GM19025 (cell line): ENCODE data around the gene WNT11.
A peak's percentile ranks its signal among the peaks of the same experiment; 100 is the strongest.

Experiments
- ATAC-seq: cut with Tn5 transposase; IDR thresholded peaks from one replicate; pipeline ENCODE4 v1.9.1; 2021; ENCODE audit warnings: mild to moderate bottlenecking, low read depth, moderate library complexity; ENCODE audit not compliant: unreplicated experiment

WNT11 gene

DNA sequence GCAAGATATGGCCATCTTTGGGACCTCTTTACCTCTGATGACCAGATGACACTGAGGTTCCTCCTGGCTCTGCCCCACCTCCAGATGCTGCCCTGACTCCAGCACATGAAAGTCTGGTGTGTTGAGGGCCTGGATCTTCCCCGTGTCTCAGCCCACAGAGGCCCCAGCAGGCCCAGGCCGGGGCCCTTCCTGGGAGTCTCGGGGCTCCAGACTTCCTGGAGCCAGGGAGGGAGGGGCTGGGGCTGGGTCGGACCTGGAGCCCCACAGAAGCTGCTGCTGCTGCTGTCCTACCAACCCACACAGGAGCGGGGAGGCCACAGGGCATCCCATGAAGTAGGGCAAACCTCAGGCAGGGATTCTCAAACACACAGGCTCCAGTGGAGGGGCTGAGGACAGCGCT lies 32.2 kb upstream of the WNT11 start:
- no peak for ATAC-seq

DNA sequence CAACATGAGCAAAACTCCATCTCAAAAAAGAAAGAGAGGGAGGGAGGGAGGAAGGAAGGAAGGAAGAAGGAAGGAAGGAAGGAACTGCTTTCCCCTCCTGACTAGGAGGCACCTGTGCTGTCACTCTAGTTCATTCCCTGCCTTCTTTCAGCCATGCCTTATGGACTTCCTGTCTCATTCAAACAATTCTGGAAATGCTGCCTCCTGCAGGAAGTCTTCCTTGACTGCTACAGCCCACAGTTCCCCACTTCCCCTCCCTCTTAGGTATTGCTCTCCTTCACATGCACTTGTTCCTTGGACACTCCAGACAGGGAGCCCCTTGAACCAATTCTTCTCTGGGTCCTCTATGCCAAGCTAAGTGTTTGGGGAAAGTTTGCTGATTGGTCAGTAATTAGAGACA lies 31.6 kb upstream of the WNT11 start:
- ATAC-seq: no peak

DNA sequence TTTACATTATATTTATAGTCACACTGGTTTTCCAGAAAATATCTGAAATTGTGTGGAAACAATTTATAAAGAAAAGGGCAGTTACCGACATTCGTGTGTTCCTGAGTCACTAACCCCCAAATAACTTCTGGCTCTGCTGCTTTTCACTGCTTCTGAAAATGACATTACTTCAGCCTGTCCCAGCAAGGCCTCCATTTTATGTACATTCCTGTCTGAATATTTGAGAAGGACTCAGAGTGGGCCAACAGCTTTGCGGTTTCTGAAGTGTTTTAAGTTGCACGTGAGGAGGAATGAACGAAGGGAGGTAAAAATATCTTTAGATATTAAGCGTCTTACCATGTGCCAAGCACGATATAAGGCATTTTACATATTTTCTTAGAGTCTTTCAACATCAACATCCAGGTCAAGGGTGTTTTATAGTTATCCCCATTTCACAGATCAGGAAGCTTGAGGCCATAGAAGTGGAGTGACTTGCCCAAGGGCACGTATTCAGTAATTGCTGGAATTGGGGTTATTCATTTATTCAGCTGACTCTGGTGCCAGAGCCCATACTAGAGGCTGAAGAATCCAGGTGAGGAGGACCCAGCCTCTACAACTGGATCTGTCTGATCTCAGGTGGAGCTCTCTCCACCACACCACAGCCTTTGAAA lies 30.8 kb upstream of the WNT11 start:
- no peak for ATAC-seq

DNA sequence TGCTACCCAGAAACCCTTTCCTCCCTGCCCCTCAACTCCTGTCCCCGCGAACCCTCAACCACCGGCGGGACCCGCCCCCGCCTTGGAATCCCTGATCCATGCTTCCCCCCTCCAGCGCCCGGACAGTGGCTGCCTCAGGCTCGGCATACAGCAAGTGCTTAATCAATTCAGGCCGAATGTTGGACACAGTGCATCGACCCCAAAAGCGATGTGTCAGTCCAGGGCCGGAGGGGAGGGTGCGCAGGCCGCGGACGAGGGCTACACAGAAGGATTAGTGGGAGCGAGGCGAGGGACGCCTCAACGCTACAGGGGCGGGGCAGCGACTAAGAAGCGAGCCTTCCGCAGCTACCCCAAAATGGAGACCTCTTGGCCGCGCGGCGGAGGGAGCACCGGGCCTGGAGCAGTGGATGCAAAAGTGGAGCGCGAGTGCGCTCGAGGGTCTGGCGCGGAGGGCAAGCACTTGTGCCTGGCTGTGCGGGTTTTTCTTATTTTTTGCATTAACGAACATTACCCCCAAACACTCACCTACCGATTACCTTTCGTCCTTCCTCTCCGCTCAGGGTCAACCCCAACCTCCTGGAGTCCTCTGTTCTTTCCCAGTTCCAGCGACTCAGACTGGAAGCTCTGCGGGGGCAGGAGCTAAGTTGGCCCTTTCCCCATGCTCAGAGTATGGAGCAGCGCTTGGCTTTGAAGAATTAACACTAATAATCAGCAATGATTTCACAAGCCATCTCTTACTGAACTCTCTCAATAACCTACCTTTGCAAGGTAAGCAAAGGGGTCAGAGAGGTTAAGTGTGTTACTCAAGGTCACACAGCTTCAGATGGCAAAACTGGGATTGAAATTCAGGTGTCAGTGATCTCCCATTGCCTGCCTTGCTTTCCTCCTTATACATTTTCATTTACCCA lies 30.0 kb upstream of the WNT11 start:
- no peak for ATAC-seq

DNA sequence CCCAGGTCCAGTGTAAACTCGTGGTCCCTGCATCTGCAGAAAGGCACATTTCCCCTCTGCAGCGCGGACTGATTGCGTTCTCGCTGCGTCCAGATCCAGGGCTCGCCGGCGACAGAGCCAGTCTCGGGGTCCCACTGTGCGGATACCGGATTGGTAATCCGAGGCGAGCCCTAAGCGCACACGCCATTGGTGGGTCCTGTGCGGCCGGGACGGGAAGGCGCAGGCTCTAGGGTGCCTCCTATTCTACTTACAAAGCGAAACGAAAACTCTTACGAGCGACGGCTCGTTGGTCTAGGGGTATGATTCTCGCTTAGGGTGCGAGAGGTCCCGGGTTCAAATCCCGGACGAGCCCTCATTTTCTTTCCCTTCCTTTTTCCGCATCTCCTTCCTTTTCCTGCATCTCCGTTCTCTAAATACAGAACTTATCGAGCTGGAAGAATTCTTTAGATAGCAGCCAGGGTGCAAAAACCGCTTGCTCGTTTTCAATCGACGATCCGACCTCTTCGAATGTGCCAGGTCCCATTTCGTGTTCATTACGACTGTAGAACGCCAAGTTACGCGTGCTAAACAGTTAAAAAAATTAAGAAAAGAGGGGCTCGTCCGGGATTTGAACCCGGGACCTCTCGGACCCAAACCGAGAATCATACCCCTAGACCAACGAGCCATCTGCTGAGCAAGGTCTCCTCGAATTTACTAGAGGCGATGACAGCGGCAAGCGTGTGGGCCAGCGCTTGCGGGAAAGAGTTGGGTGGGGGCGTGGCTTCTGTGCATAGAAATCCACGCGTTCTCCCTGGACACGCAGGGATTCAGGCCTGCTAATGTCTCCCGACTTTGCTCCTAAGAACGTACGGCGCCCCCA lies 29.2 kb upstream of the WNT11 start:
- peak; percentile 48 for ATAC-seq

GRCh38 chr11:76234416-76235232 lies 28.3 kb upstream of the WNT11 start:
- ATAC-seq: peak; percentile 6

DNA sequence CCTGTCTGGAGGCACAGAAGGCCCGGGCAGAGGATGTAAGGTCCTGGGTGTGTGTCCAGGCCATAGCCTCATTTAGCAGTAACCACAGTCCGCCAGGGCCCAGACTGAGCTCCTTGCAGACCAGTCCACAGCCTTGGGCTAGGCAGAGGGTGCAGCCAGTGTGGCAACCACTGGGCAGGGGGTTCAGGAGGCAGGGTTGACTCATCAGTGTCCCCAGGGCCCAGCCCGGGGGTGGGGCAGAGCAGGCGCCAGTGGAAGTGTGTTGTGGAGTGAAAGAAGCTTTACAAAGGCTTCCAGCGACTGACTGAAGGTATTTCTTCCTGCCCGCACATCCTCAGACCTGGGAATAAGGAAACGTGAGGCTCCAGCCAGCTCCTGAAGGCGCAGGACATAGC lies 27.7 kb upstream of the WNT11 start:
- no peak for ATAC-seq

DNA sequence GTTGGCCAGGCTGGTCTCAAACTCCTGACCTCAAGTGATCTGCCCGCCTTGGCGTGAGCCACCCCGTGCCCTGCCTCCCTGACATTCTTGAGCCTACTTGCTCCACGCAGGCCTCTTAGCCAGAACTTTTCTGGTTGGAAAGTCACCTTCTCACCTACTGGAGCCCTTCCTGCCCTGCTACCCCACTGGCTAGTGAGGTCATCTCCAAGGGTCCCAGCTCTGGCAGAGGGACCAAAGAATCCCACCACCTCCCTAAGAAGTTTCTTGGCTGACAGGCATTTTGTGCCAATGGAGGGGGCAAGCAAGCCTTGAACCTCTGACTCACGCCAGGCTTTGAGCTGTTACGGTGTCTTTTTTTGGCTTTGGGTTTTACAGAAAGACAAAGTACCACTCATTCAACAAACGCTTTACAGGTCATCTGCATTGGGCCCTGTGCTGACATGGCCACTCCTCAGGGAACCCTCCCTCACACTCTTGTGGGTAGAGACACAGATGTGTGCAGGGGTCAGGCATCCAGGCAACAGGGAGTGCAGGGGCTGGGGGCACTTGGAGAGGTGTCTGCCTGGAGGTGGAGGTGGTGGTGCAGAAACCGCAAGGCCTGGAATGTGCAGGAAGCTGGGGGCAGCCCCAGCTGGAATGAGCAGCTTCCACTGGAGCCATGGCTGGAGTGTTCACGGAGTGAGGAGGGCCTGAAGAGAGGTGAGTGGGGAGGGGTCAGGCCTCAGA lies 27.1 kb upstream of the WNT11 start:
- ATAC-seq: no peak

DNA sequence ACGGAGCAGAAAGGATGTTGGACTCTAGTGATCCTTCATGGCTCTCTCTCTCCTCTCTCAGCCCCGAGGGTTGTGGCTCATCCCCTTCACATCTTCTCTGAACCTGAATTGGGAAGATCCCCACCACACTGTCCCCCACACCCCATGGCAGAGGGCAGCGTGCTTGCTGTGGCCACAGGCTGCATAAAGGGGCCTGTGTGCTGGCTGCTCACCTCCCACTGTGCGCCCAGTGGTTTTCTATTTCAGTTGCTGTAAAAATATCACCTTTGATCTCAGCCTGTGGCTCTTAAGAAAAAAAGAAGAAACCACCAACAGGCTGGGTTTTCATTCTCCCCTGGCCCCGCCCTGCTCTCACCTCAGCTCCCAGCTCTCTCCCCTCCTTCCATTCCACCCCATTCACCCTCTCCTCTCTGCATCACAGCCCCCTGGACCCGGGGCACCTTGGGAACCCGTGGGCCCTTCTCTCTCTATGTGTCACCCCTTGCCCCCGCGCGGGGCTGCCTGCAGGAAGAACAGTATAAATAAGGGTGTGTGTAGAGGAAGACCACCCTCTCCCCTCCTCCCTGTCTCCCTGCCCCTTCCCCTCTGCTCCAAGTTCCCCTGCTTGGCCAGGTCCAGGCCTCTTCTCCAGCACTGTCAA lies 25.8 kb upstream of the WNT11 start:
- ATAC-seq: no peak

DNA sequence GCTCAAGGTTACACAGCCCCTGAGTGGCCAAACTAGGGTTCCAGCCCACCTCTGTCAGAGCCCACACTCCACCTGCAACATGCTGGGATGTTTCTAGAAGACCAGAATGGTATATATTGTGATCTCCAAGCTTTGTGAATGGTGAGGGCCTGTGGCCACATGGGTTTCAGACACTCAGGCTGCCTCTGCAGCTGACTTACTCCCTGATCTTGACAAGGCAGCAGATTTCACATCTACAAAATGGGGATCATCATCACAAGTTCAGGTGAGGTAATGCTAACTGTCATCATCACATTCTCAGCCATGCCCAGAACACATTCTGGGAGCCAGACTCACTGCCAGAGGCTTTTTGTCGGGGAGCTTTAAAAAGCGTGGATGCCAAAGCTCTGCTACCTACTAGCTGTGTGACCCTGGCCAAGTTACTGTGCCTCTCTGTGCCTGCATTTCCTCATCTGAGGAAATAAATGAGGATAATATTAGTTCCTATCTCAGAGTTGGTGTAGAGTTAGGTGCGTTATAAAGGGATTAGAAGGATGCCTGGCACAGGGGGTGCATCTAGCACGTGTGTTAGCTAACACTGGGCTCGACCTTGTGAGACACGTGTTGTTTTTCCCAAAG lies 24.9 kb upstream of the WNT11 start:
- no peak for ATAC-seq

GRCh38 chr11:76230392-76230791 lies 24.1 kb upstream of the WNT11 start:
- no peak for ATAC-seq

DNA sequence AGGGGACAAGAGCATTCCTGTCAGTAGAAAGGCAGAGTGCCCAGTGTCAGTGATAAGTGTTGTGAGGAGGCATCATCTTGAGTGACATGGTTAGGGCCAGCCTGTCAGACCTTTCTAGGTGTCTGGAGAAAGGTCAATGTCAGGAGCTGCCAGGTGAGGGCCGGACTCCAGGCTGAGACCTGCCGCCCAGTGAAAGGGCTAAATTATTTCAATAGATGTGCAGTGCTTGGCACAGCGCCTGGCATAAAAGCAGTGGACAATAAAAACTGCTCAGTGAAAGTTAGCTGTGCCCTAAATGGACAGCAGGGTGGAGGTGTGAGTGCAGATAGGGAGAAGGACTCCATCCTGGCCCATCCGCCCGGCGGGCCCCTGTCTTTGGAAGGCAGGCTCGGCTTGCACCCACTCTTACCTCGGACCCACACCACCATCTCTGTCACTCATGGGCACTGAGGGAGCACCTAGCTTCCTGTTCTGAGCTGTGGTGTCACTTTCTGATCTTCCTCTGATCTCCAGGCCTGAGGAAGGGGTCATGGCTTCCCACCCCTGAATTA lies 23.5 kb upstream of the WNT11 start:
- no peak for ATAC-seq

GRCh38 chr11:76228875-76229149 lies 22.5 kb upstream of the WNT11 start:
- no peak for ATAC-seq

DNA sequence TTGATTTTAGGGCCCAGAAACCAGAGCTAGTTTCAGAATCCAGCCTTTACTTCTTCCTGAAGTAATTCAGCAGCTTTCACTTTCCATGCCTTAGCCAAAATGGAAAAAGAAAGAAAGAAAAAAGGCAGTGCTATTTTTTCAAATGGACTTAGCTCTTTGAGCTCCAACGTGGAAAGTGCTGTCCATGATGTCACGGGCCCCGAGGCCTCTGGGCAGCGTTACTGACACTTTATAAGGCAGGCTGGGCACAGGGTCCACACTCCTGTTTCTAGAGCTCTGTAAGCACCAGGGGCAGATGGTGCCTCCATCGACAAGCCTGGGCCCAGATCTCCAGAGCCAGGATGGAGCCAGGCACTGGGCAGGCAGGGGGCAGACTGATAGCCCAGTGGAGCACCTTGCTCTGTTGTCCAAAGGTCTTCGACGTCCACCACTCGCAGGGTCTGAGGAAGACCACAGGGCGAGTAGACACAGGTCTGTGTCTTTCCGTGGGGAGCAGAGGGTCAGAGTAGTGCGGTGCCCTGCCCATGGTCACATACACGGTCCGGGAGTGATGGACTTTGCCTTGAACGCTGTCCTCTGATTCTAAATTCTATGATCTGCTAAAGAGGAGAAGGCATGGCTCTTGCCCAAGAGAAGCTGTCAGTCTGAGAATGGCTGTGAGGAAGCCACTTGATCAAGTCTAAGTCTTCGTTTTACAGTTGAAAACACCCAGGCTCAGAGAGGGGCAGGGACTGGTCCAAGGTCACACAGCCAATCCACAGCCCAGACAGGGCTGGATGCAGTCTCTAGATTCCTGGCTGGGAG lies 22.0 kb upstream of the WNT11 start:
- no peak for ATAC-seq

DNA sequence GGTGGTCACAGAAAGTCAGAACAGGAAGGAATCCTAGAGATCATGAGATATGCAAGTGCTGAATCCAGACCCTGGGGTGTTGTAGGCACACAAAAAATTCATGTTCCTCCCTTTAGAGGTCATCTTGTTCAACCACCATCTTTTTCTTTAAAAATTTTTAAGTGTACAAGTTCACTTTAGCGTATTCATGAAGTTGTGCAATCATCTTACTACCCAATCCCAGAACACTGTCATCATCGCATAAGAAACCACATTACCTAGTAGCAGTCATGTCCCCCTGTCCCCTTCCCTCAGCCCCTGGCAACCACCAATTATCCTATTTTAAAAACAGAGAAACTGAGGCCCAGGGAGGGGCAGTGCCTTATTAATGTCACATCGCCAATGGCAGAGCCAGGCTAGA lies 20.3 kb upstream of the WNT11 start:
- ATAC-seq: no peak

DNA sequence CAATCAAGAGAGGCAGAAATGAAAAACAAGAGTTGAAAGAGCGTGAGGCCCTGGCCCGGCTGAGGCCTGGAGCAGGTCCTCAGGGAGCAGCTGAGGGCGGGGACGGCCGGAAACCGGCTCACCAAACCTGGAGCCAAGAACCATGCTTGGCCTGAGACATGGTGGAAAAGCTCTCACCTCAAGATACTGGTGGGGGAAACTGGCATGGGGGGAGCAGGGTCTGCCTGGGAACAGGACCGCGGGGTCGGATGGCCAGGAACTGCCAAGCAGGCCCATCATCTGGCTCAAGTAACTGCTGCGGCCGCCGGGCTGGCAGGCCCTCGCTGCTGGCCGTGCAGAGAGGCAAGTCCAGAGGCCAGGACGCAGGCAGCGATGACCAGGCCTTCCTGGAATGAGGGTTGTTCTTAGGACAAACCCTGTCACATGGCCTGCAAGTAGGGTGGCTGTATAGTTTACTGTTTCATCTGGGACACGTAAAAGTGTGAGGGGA lies 18.9 kb upstream of the WNT11 start:
- ATAC-seq: no peak

DNA sequence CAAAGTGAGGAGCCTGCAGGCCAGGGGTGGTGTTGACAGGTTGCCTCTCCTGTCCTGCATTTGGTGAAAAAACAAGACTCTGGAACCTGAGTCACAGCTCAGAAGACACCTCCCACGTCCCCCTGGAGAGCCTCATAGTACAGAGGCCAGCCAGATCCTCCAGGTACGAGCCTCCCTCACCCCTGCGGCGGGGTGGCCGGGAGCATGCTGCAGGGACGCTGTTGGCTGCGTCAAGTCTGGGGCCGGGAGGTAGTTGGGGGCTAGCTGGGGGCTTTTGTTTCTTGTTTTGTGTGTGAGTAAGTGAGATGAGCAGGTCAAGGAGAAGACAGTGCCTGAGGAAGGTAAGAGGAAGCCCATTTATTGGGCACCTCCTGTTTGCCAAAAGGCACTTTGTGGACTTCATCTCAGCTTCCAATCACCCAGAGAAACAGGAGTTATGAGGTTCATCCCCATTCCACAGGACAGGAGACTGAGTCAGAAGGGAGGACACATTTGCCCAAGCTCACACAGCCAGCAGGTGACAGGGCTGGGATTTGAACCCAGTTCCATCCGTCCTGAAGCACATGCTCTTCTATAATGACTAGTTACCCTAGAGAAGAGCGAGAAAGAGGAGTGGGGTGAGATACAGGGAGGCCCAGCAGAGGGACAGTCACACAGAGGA lies 18.3 kb upstream of the WNT11 start:
- no peak for ATAC-seq
